Fibroblast of villous mesenchyme (primary cell): ENCODE measurements around the gene TUT4. TPM values are rescaled to one million over a fixed set of nuclear protein-coding genes. Genes with fewer than 3 reads are reported as not detected.

Experiments
- DNase-seq: peaks from one replicate; pipeline ENCODE4 v3.0.0-alpha.2; 2010; ENCODE audit warnings: low read depth
- H3K4me3 ChIP-seq: 2 replicates; pipeline ENCODE4 v1.5.1; 2011; ENCODE audit warnings: low read depth, mild to moderate bottlenecking, low read length
- CTCF ChIP-seq: IDR thresholded peaks from 2 replicates; pipeline ENCODE4 v1.5.1; 2012; ENCODE audit warnings: low read depth, mild to moderate bottlenecking, low read length; ENCODE audit not compliant: insufficient read depth
- total RNA-seq: library from RNA; depleted of rRNA; stranded (reverse); fragments of >200 nt; gene quantifications from 2 replicates; pipeline ENCODE4 v1.2.3, GENCODE V29; 2012

The TUT4 gene
- total RNA-seq, 1 donor = 39.7 TPM

- no peak for TF ChIP-seq CTCF
- H3K4me3 ChIP-seq = no peak overlapping the region
- no peak for DNase-seq
Measured at GRCh38 chr1:52556641-52557360, 3.9 kb upstream of the TUT4 start.

- DNase-seq = no peak
- TF ChIP-seq CTCF = no peak
- H3K4me3 ChIP-seq = no peak overlapping the region
Measured at GRCh38 chr1:52554756-52555155, 1.9 kb upstream of the TUT4 start.

- no peak for TF ChIP-seq CTCF
- DNase-seq = no peak
- peak overlapping the region; percentile 92 for H3K4me3 ChIP-seq
Measured at GRCh38 chr1:52554267-52554640, 1.4 kb upstream of the TUT4 start.

- DNase-seq = peak; percentile 86
- no peak for TF ChIP-seq CTCF
- peak overlapping the region; percentile 92 for H3K4me3 ChIP-seq
Measured at GRCh38 chr1:52553362-52554266, 722 bp upstream of the TUT4 start.

- no peak for TF ChIP-seq CTCF
- peak overlapping the region; percentile 92 for H3K4me3 ChIP-seq
- peak; percentile 88 for DNase-seq
Measured at GRCh38 chr1:52552236-52552504, 722 bp downstream of the TUT4 start.

- peak; percentile 64 for DNase-seq
- no peak for TF ChIP-seq CTCF
- peak overlapping the region; percentile 92 for H3K4me3 ChIP-seq
Measured at GRCh38 chr1:52551507-52552235, 1.2 kb downstream of the TUT4 start.
